CD14-positive monocyte (primary cell): ENCODE measurements around the gene OSBPL1A. TPM values are rescaled to one million over a fixed set of nuclear protein-coding genes. Genes with fewer than 3 reads are reported as not detected.

Source experiments
- DNase-seq, 3 donors: peaks; one replicate each; pipeline ENCODE4 v3.0.0-alpha.2; 2011 to 2022
- H2AFZ ChIP-seq: 2 replicates; pipeline ENCODE4 v1.6.0; 2012; ENCODE audit warnings: mild to moderate bottlenecking, low read depth, low read length, inconsistent platforms; ENCODE audit not compliant: insufficient read depth, poor library complexity, severe bottlenecking
- H3K27ac ChIP-seq, 2 donors: 1 replicate in 1 of 2; 2 replicates in 1 of 2; pipeline ENCODE4 v1.5.1; 2012 to 2013; ENCODE audit warnings: low read length in 2 of 2, control low read depth in 1 of 2, inconsistent platforms in 1 of 2, low read depth in 1 of 2, mild to moderate bottlenecking in 1 of 2
- H3K27me3 ChIP-seq, 2 donors: one replicate each; pipeline versions ENCODE4 v1.6.0 to v1.6.1; 2011 to 2013; ENCODE audit warnings: low read length in 2 of 2; ENCODE audit not compliant: control insufficient read depth in 2 of 2, insufficient read depth in 2 of 2
- H3K36me3 ChIP-seq, 2 donors: replicated peaks in 1 of 2; 1 replicate in 1 of 2; 2 replicates in 1 of 2; pipeline versions ENCODE4 v1.5.1 to v1.6.1; 2012 to 2013; ENCODE audit warnings: low read length in 2 of 2, control low read depth in 1 of 2, inconsistent platforms in 1 of 2, mild to moderate bottlenecking in 1 of 2; ENCODE audit not compliant: insufficient read depth in 2 of 2, control insufficient read depth in 1 of 2
- H3K4me1 ChIP-seq, 2 donors: 1 replicate in 1 of 2; 2 replicates in 1 of 2; pipeline versions ENCODE4 v1.5.1 to v1.6.1; 2012 to 2013; ENCODE audit warnings: low read length in 2 of 2, control low read depth in 1 of 2, inconsistent platforms in 1 of 2, mild to moderate bottlenecking in 1 of 2, moderate library complexity in 1 of 2; ENCODE audit not compliant: insufficient read depth in 2 of 2, control insufficient read depth in 1 of 2
- H3K4me2 ChIP-seq: replicated peaks from 2 replicates; pipeline ENCODE3; 2012; ENCODE audit warnings: low read length, moderate library complexity, mild to moderate bottlenecking; ENCODE audit not compliant: poor library complexity, severe bottlenecking; ENCODE audit errors: extremely low read depth
- H3K4me3 ChIP-seq, 3 experiments: fragments of 200-600 bp in 1 of 3; sonication (generic) in 1 of 3; replicated peaks in 1 of 3; 1 replicate in 2 of 3; 2 replicates in 1 of 3; pipeline ENCODE4 v1.5.1; 2011 to 2013; ENCODE audit warnings: low read length in 3 of 3, mild to moderate bottlenecking in 3 of 3, control low read depth in 2 of 3, low read depth in 2 of 3, inconsistent platforms in 1 of 3, moderate library complexity in 1 of 3
- H3K79me2 ChIP-seq: 2 replicates; pipeline ENCODE4 v1.6.0; 2012; ENCODE audit warnings: mild to moderate bottlenecking, control low read depth, inconsistent platforms, low read length, moderate library complexity; ENCODE audit not compliant: insufficient read depth
- H3K9ac ChIP-seq: 2 replicates; pipeline ENCODE4 v1.6.0; 2017; ENCODE audit warnings: low read length, mild to moderate bottlenecking; ENCODE audit not compliant: insufficient read depth, poor library complexity, severe bottlenecking
- H3K9me3 ChIP-seq, 2 donors: replicated peaks in 1 of 2; 1 replicate in 1 of 2; 2 replicates in 1 of 2; pipeline versions ENCODE4 v1.5.1 to v1.6.1; 2012 to 2013; ENCODE audit warnings: low read length in 2 of 2, control low read depth in 1 of 2; ENCODE audit not compliant: control insufficient read depth in 1 of 2, insufficient read depth in 1 of 2
- H4K20me1 ChIP-seq: 2 replicates; pipeline ENCODE4 v1.6.0; 2012; ENCODE audit warnings: mild to moderate bottlenecking, low read length, control low read depth, moderate library complexity; ENCODE audit not compliant: insufficient read depth
- H3K27ac Mint-ChIP-seq, 7 donors: one replicate each; pipeline ENCODE4 v1.8.0; 2020; ENCODE audit warnings: mild to moderate bottlenecking in 7 of 7, mixed read lengths in 7 of 7, moderate library complexity in 6 of 7, inconsistent platforms in 2 of 7
- H3K27me3 Mint-ChIP-seq, 3 donors: one replicate each; pipeline ENCODE4 v1.8.0; 2021 to 2022; ENCODE audit warnings: low read depth in 3 of 3, mild to moderate bottlenecking in 3 of 3, mixed read lengths in 3 of 3, moderate library complexity in 3 of 3, inconsistent platforms in 1 of 3
- H3K36me3 Mint-ChIP-seq, 2 donors: one replicate each; pipeline ENCODE4 v1.8.0; 2020; ENCODE audit warnings: mixed read lengths in 2 of 2, inconsistent platforms in 1 of 2, mild to moderate bottlenecking in 1 of 2
- H3K4me1 Mint-ChIP-seq: one replicate; pipeline ENCODE4 v1.8.0; 2020; ENCODE audit warnings: mild to moderate bottlenecking, mixed read lengths
- H3K4me3 Mint-ChIP-seq, 2 donors: one replicate each; pipeline ENCODE4 v1.8.0; 2020; ENCODE audit warnings: mild to moderate bottlenecking in 2 of 2, mixed read lengths in 2 of 2, moderate library complexity in 1 of 2
- H3K9me3 Mint-ChIP-seq, 7 donors: one replicate each; pipeline ENCODE4 v1.8.0; 2020 to 2022; ENCODE audit warnings: mixed read lengths in 7 of 7, mild to moderate bottlenecking in 6 of 7, moderate library complexity in 6 of 7, inconsistent platforms in 2 of 7
- WGBS: methylation state at CpG from one replicate; pipeline ENCODE4 v1.1.5; 2013; ENCODE audit warnings: missing lambda C conversion rate; ENCODE audit not compliant: insufficient coverage; 5-methylcytosine and 5-hydroxymethylcytosine counted together
- intact Hi-C, 2 donors: fragments of 100-400 bp; cut with micrococcal nuclease; formaldehyde crosslinking; loops; one replicate each; pipeline versions ENCODE4 v1.15.0 to v1.15.1; 2023
- polyA plus RNA-seq, 3 donors: library from polyadenylated mRNA; depleted of rRNA in 1 of 3; unstranded in 2 of 3; stranded (reverse) in 1 of 3; fragments of 300-500 nt in 2 of 3; fragments of >200 nt in 1 of 3; fragmentation: Illumina TruSeq in 2 of 3; gene quantifications; 1 replicate in 2 of 3; 2 replicates in 1 of 3; pipeline ENCODE4 v1.2.3, GENCODE V29; 2012 to 2021
- TF ChIP-seq, protein P1 (sequence below): fragments of 200-600 bp; IDR thresholded peaks from one replicate; pipeline ENCODE4 v1.8.0; 2022; ENCODE audit warnings: antibody characterized with exemption, mild to moderate bottlenecking

The OSBPL1A gene
- polyA plus RNA-seq, 3 donors, result 6.3 to 9.1 (median 7.1) TPM

DNA sequence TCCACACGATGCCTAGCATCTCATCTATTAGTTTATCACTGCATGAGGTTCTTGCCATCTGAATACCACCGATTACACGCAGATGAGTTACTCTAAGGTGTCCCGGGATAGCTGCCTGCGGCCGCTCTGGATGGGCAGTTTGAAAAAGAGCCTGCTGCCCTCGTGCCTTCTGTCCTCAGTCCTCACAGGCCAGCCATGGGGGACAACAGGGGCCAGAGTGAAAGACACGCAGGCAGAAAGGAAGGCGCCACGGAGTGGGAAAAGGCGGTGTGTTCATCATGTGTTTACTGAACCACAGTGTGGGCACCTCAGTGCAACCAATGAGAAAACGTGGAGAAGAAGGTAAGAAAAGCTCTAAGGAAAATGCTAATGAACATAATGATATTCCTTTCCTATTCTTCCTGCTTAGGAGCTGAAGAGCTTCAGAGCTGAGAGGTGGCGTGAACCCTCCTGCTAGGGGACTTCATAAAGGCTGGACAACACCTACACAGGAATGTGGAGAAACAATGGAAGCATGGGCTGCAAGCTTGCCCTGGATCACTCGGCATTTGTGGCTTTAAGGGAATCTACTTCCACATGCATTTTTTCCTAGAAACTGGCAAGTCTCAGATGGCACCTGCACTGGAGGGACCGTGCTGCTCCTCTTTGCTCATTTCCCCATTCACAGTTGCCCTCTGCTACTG is 207.8 kb downstream of the OSBPL1A start:
- Mint-ChIP-seq H3K4me1 (peaks cover 16% of the 10 kb centered on the region), H3K27ac (peak overlapping the region in 1 of 7 donors; percentile 66), H3K4me3 (no peak overlapping the region), H3K9me3 (no peaks in the 10 kb centered on the region), H3K36me3 (peaks cover 16 to 20% of the 10 kb centered on the region in 2 donors), H3K27me3 (no peaks in the 10 kb centered on the region)
- TF ChIP-seq, protein P1, sequence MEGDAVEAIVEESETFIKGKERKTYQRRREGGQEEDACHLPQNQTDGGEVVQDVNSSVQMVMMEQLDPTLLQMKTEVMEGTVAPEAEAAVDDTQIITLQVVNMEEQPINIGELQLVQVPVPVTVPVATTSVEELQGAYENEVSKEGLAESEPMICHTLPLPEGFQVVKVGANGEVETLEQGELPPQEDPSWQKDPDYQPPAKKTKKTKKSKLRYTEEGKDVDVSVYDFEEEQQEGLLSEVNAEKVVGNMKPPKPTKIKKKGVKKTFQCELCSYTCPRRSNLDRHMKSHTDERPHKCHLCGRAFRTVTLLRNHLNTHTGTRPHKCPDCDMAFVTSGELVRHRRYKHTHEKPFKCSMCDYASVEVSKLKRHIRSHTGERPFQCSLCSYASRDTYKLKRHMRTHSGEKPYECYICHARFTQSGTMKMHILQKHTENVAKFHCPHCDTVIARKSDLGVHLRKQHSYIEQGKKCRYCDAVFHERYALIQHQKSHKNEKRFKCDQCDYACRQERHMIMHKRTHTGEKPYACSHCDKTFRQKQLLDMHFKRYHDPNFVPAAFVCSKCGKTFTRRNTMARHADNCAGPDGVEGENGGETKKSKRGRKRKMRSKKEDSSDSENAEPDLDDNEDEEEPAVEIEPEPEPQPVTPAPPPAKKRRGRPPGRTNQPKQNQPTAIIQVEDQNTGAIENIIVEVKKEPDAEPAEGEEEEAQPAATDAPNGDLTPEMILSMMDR, result no peak
- DNase-seq, result no peak
- H3K9ac ChIP-seq, result no peak overlapping the region
- intact Hi-C loops, result no loop called here
- 96% methylated on average over 10 of the region's 15 CpGs for WGBS
- H2AFZ ChIP-seq, result no peak overlapping the region
- H3K4me1 ChIP-seq, result peaks cover 6 to 13% of the 10 kb centered on the region in 2 donors
- no peaks in the 10 kb centered on the region for H3K27me3 ChIP-seq
- no peak overlapping the region for H3K27ac ChIP-seq
- no peak overlapping the region for H3K4me3 ChIP-seq
- no peaks in the 10 kb centered on the region for H3K9me3 ChIP-seq
- H3K36me3 ChIP-seq, result peaks cover 0 to 8% of the 10 kb centered on the region in 2 donors
- no peaks in the 10 kb centered on the region for H3K79me2 ChIP-seq
- no peaks in the 10 kb centered on the region for H4K20me1 ChIP-seq
- H3K4me2 ChIP-seq, result no peak overlapping the region

DNA sequence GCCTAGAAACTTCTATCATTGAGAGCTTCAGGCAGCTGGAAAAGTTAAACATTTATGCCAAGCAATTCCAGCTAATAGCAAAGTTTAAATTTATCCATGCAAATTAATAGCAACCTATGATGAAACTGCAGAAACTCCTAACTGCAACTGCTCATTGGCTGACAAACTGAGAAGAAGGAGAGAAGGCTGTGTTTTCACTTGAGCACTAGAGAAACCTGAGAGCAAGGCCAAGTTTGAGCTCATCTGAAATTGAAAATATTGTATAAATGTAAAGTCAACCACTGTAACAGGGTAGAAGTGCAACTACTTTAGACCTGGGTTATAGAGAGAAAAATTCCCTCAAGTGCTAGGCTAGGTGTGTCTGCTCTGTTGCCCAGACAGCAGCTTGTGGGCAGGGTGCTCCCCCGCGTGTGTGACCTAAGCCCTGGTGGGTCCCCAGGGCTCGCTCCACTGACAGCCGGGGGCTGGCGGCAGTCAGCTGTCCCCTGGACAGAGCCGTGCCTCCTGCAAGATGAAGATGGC is 208.6 kb downstream of the OSBPL1A start:
- TF ChIP-seq, protein P1, result no peak
- Histone ChIP-seq H2AFZ (no peak overlapping the region), H3K27ac (no peak overlapping the region)

More for the DNA sequence above, 208.6 kb downstream of the OSBPL1A start:
- Mint-ChIP-seq H3K36me3 (peaks cover 13 to 20% of the 10 kb centered on the region in 2 donors), H3K27me3 (no peaks in the 10 kb centered on the region), H3K9me3 (no peaks in the 10 kb centered on the region), H3K4me1 (peaks cover 16% of the 10 kb centered on the region), H3K27ac (no peak overlapping the region), H3K4me3 (no peak overlapping the region)
- Histone ChIP-seq H3K9me3 (no peaks in the 10 kb centered on the region), H3K27me3 (no peaks in the 10 kb centered on the region), H3K9ac (no peak overlapping the region), H3K4me2 (no peak overlapping the region), H4K20me1 (no peaks in the 10 kb centered on the region), H3K4me3 (no peak overlapping the region), H3K36me3 (peaks cover 0 to 5% of the 10 kb centered on the region in 2 donors), H3K79me2 (no peaks in the 10 kb centered on the region), H3K4me1 (peaks cover 6 to 13% of the 10 kb centered on the region in 2 donors)
- intact Hi-C loops, result no loop called here
- DNase-seq, result no peak
- 88% methylated on average over 6 of the region's 6 CpGs for WGBS
